OCI-LY3 (cell line): ENCODE results near the gene ROCK1.

Experiments
- H2AFZ ChIP-seq: fragments of 200-600, 300-600 bp; shearing (Covaris generic); 2 replicates; pipeline ENCODE4 v1.6.0; 2014; ENCODE audit warnings: antibody characterized with exemption, low read depth, low read length
- H3K27ac ChIP-seq: fragments of 200-600, 300-600 bp; sonication (generic); 2 replicates; pipeline ENCODE4 v1.5.1; 2014; ENCODE audit warnings: mild to moderate bottlenecking, low read length, moderate library complexity, mixed read lengths
- H3K27me3 ChIP-seq: fragments of 200-600, 300-600 bp; sonication (generic); 2 replicates; pipeline ENCODE4 v1.6.1; 2014; ENCODE audit warnings: low read depth, low read length, mixed read lengths
- H3K36me3 ChIP-seq: fragments of 200-600, 300-600 bp; sonication (generic); replicated peaks from 2 replicates; pipeline ENCODE3; 2014; ENCODE audit warnings: low read depth, low read length, mixed read lengths
- H3K4me1 ChIP-seq: fragments of 300-600, 200-600 bp; sonication (generic); 2 replicates; pipeline ENCODE4 v1.6.1; 2014; ENCODE audit warnings: low read length, mixed read lengths
- H3K4me2 ChIP-seq: fragments of 200-600, 300-600 bp; sonication (generic); 2 replicates; pipeline ENCODE4 v1.6.1; 2014; ENCODE audit warnings: low read length, mixed read lengths
- H3K4me3 ChIP-seq: fragments of 300-600, 200-600 bp; sonication (generic); 2 replicates; pipeline ENCODE4 v1.5.1; 2014; ENCODE audit warnings: antibody characterized with exemption, mild to moderate bottlenecking, low read length, moderate library complexity
- H3K79me2 ChIP-seq: fragments of 300-600, 200-600 bp; shearing (Covaris generic); 2 replicates; pipeline ENCODE4 v1.6.1; 2014; ENCODE audit warnings: mild to moderate bottlenecking, low read length, mixed read lengths
- H3K9ac ChIP-seq: fragments of 300-600, 200-600 bp; shearing (Covaris generic); 2 replicates; pipeline ENCODE4 v1.6.0; 2014; ENCODE audit warnings: mild to moderate bottlenecking, low read length, moderate library complexity
- H3K9me3 ChIP-seq: fragments of 200-600, 300-600 bp; shearing (Covaris generic); 2 replicates; pipeline ENCODE4 v1.6.1; 2014; ENCODE audit warnings: low read length, mixed read lengths; ENCODE audit not compliant: insufficient read depth
- H4K20me1 ChIP-seq: fragments of 200-600, 300-600 bp; sonication (generic); 2 replicates; pipeline ENCODE4 v1.6.1; 2016; ENCODE audit warnings: low read length, mixed read lengths; ENCODE audit not compliant: insufficient read depth
- CTCF ChIP-seq: fragments of 200-600, 300-600 bp; sonication (generic); IDR thresholded peaks from 2 replicates; pipeline ENCODE4 v1.5.1; 2014; ENCODE audit warnings: antibody characterized with exemption, low read length, low read depth
- EZH2phosphoT487 ChIP-seq: fragments of 200-600 bp; shearing (Covaris generic); IDR thresholded peaks from 2 replicates; pipeline ENCODE4 v1.6.1; 2018; ENCODE audit warnings: antibody characterized with exemption, mixed run types, low read depth

Gene ROCK1

GRCh38 chr18:21012308-21012707, 99.3 kb downstream of the ROCK1 start:
- H3K27ac ChIP-seq = no peak overlapping the region
- no peak overlapping the region for H3K4me3 ChIP-seq
- H3K9ac ChIP-seq = no peak overlapping the region
- peaks cover 49% of the 10 kb centered on the region for H3K36me3 ChIP-seq
- H2AFZ ChIP-seq = no peak overlapping the region
- H4K20me1 ChIP-seq = no peaks in the 10 kb centered on the region
- no peaks in the 10 kb centered on the region for H3K4me1 ChIP-seq
- H3K79me2 ChIP-seq = no peaks in the 10 kb centered on the region
- H3K4me2 ChIP-seq = no peak overlapping the region
- no peaks in the 10 kb centered on the region for H3K27me3 ChIP-seq
- TF ChIP-seq EZH2phosphoT487 = no peak
- no peak for TF ChIP-seq CTCF
- 0 out of 2 replicates have a peak, but pooled peaks cover 4% of the 10 kb centered on the region for H3K9me3 ChIP-seq

- H3K4me3 ChIP-seq = no peak overlapping the region
- H3K4me2 ChIP-seq = no peak overlapping the region
- H3K4me1 ChIP-seq = no peaks in the 10 kb centered on the region
- no peaks in the 10 kb centered on the region for H3K79me2 ChIP-seq
- no peak for TF ChIP-seq EZH2phosphoT487
- no peak for TF ChIP-seq CTCF
- no peaks in the 10 kb centered on the region for H3K27me3 ChIP-seq
- peaks cover 17% of the 10 kb centered on the region for H3K36me3 ChIP-seq
- no peaks in the 10 kb centered on the region for H3K9me3 ChIP-seq
- H4K20me1 ChIP-seq = no peaks in the 10 kb centered on the region
- no peak overlapping the region for H2AFZ ChIP-seq
- no peak overlapping the region for H3K9ac ChIP-seq
- no peak overlapping the region for H3K27ac ChIP-seq
Observed at GRCh38 chr18:21004726-21005125, 106.9 kb downstream of the ROCK1 start.

GRCh38 chr18:21000667-21001066, 110.9 kb downstream of the ROCK1 start:
- TF ChIP-seq CTCF = no peak
- no peak for TF ChIP-seq EZH2phosphoT487
- no peak overlapping the region for H2AFZ ChIP-seq
- peaks cover 17% of the 10 kb centered on the region for H3K36me3 ChIP-seq
- H3K9ac ChIP-seq = no peak overlapping the region
- H4K20me1 ChIP-seq = no peaks in the 10 kb centered on the region
- no peak overlapping the region for H3K4me2 ChIP-seq
- no peak overlapping the region for H3K27ac ChIP-seq
- H3K4me3 ChIP-seq = no peak overlapping the region
- peaks cover 9% of the 10 kb centered on the region for H3K79me2 ChIP-seq
- H3K9me3 ChIP-seq = no peaks in the 10 kb centered on the region
- H3K4me1 ChIP-seq = no peaks in the 10 kb centered on the region
- no peaks in the 10 kb centered on the region for H3K27me3 ChIP-seq

- no peaks in the 10 kb centered on the region for H3K9me3 ChIP-seq
- H3K4me1 ChIP-seq = no peaks in the 10 kb centered on the region
- no peak overlapping the region for H3K4me2 ChIP-seq
- TF ChIP-seq CTCF = no peak
- TF ChIP-seq EZH2phosphoT487 = no peak
- H2AFZ ChIP-seq = no peak overlapping the region
- H3K9ac ChIP-seq = no peak overlapping the region
- H3K36me3 ChIP-seq = peaks cover 14% of the 10 kb centered on the region
- peaks cover 13% of the 10 kb centered on the region for H3K79me2 ChIP-seq
- no peak overlapping the region for H3K4me3 ChIP-seq
- no peaks in the 10 kb centered on the region for H3K27me3 ChIP-seq
- no peaks in the 10 kb centered on the region for H4K20me1 ChIP-seq
- no peak overlapping the region for H3K27ac ChIP-seq
Observed at GRCh38 chr18:20997371-20997770, 114.2 kb downstream of the ROCK1 start.
